NB4 (cell line): ENCODE data around the gene ITGA1.

ENCODE experiments used
- MYC ChIP-seq: IDR thresholded peaks from 2 replicates; pipeline ENCODE4 v1.6.1; 2011; ENCODE audit warnings: low read depth, low read length
- POLR2A ChIP-seq: IDR thresholded peaks from 2 replicates; pipeline ENCODE4 v1.6.1; 2011; ENCODE audit warnings: mild to moderate bottlenecking; ENCODE audit not compliant: insufficient read length; ENCODE audit errors: extremely low read depth

GRCh38 chr5:52789378-52789777 lies 1.7 kb downstream of the ITGA1 start:
- TF ChIP-seq MYC = no peak
- no peak for TF ChIP-seq POLR2A
